HG03460 (cell line): ENCODE results near the gene RBM45.
"Not testable (repeated sequence)": the region's sequence is repeated elsewhere in the genome, so short reads cannot be mapped to it uniquely, and the experiment has no call there.

Experiments used
- ATAC-seq: cut with Tn5 transposase; IDR thresholded peaks from one replicate; pipeline ENCODE4 v1.9.1; 2021; ENCODE audit not compliant: unreplicated experiment

RBM45 gene

GRCh38 chr2:178112202-178113152 lies at the start of gene RBM45:
RBM45 (plus strand) TSS chr2:178112437; CDS start chr2:178112547, 110 bp downstream.
- ATAC-seq = peak; percentile 90

GRCh38 chr2:178066324-178066723 lies 45.9 kb upstream of the RBM45 start:
- no peak for ATAC-seq

DNA sequence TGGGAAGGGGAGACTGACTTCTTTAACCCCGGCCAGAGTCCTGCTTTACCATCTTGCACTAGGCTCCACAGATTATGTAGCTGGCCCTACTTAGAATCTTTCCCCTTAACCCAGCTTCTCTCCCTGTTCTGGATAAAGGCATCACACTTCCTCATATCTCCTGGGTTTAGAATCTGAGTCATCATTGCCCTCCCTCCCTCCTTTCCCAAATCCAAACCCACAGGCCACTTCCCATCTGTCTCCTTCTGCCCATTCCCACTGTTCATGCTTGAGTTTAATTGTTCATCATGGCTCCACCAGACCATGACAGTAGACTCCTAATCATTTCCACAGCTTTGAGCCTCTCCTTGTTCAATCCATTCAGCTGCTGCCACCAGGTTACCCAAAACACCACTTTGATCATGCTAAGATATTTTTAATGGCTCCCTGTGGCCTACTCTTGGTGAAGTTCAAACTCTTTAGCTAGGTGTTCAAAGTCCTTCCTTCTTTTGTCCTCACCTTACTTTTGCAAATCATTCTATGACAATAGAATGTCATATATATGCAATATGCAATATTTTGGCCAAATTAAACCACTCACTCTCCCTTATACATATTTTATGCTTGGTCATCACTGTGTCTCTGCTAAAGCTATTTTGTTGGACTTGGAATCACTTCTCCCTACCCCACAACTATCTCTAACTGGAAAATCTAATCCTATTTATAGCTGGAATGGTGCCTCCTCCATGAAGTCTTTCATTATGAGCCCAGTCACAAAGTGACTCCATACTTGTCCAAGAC lies 45.2 kb upstream of the RBM45 start:
- no peak for ATAC-seq

- ATAC-seq = no peak
Measured at GRCh38 chr2:178068823-178069454, 43.3 kb upstream of the RBM45 start.

DNA sequence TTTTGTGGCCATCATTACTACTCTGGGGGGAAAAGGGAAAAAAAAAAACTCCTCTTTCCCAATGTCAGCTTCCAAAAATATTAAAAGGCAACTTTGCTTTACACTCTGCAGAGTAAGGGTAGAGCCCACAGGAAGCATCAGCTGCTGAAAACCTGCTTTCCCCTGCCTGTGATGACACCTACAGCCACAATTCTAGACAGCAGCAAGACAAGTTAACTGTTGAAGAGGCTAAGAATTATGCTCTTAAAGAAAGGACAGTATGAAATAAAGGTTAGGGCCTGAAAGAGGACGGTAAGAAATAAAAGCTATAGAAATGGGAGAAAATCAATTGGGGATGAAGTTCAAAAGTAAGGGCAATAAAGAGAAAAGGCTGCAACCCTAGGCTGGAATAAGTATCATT lies 42.7 kb upstream of the RBM45 start:
- ATAC-seq = no peak

GRCh38 chr2:178070824-178071223 lies 41.4 kb upstream of the RBM45 start:
- ATAC-seq = no peak

GRCh38 chr2:178072000-178072382 lies 40.2 kb upstream of the RBM45 start:
- ATAC-seq = no peak

DNA sequence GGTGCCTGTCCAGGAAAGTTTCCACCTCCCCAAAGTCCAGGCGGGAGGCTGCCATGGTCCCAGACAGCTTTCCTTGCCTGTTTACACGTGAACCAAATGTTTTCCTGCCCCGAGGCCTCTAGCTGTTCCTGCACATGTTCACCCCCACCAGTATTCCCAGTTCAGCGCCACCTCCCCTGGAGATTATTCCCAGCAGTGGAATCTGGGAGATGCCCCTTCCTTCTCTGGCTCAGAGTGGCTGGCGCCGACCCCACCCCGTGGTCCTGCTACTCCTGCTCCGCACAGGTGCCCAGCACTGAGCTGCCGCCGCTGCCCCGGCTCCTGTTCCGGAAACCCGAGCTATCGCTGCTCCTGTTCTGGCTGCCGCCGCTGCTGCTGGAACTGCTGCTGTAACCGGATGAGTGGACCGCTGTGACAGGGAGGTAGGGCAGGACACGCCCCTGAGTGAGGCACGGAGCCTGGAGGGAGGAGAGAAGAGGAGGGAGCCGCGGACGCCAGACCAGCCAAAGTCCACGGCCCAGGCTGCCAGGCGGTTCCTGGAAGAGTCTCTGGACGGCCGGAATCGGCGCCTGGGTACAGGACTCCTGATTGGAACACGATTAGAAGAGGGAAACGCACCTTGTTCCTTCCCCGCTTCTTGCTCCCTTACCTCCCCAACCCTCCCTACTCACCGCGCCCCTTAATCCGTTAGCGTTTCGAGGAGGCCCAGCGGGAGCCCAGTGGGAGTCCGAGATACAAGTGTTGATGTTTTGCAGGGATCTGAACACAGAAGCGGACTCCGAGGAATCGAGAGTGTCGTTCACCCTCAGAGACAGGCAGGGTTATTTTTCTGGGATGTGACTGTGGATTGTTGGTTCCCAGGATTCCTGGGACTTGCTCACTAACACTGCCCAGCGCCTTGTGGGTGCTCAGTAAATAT lies 39.6 kb upstream of the RBM45 start, which contains the start of gene PDE11A:
Gene PDE11A (minus strand): TSS at position 395 of the 919 bp plus-strand sequence. CDS start 340 bp downstream, at position 55.
- no peak for ATAC-seq

- ATAC-seq = no peak
Measured at GRCh38 chr2:178074123-178075005, 37.9 kb upstream of the RBM45 start.

DNA sequence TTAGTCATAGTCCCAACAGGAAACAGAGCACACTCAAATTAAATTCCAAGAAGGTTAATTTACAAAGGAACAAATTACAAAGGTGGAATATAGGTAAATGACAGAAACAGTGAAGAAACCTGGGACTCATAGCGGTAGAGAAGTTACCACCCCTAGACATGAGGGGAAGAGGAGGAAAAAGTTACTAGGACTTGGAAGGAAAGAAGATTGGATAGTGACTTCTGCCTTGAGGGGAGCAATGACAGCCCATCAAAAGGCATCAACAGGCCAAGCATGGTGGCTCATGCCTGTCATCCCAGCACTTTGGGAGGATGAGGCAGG lies 37.3 kb upstream of the RBM45 start:
- ATAC-seq = no peak

DNA sequence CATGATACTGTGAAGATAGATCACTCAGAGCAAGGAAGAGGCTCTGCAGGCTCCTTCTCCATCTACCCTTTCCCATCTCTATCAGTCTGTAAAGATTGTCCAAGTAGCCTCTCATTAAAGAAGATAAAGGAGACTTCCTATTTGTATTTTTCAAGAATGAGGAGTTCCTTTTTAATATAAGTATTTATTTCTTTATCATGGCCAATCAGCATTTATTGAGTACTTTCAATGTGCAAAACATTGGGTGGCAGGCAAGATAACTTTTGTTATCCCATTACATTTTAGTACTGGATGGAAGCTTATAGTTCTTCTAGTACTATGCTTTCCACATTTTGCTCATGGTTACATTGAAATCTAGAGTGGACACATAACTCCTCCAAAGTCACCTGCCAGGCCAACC lies 36.1 kb upstream of the RBM45 start:
- no peak for ATAC-seq

DNA sequence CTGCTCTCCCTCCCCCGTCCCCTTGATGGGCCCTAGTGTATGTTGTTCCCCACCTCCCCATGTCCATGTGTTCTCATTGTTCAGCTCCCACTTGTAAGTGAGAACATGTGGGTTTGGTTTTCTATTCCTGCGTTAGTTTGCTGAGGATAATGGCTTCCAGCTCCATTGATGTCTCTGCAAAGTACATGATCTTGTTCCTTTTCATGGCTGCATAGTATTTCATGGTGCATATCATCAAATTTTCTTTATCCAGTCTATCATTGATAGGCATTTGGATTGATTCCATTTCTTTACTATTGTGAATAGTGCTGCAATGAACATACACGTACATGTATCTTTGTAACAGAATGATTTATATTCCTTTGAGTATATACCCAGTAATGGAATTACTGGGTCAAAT lies 33.0 kb upstream of the RBM45 start:
- ATAC-seq = not testable (repeated sequence)

- ATAC-seq = no peak
Measured at GRCh38 chr2:178082408-178083045, 29.7 kb upstream of the RBM45 start.

DNA sequence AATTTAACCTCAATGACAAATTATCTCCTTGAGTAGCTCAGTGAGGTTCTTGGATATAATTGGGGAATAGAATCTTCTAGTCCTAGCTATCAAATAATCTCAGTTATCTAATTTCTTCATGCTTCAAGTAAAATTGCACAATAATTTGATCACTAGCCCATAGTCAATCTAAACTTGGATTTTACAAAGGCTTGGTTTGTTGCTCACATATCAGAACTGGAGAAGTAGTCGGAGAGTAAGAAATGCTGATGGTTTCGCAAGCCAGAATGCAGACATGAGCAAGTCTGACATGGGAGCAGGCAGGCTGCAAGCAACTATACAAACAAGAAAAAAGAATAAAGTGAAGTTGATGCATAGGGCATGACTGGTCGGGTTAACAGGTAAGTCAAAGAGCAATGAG lies 28.0 kb upstream of the RBM45 start:
- ATAC-seq = no peak

- ATAC-seq = no peak
Measured at GRCh38 chr2:178088774-178089270, 23.4 kb upstream of the RBM45 start.

GRCh38 chr2:178093471-178093870 lies 18.8 kb upstream of the RBM45 start:
- ATAC-seq = no peak

DNA sequence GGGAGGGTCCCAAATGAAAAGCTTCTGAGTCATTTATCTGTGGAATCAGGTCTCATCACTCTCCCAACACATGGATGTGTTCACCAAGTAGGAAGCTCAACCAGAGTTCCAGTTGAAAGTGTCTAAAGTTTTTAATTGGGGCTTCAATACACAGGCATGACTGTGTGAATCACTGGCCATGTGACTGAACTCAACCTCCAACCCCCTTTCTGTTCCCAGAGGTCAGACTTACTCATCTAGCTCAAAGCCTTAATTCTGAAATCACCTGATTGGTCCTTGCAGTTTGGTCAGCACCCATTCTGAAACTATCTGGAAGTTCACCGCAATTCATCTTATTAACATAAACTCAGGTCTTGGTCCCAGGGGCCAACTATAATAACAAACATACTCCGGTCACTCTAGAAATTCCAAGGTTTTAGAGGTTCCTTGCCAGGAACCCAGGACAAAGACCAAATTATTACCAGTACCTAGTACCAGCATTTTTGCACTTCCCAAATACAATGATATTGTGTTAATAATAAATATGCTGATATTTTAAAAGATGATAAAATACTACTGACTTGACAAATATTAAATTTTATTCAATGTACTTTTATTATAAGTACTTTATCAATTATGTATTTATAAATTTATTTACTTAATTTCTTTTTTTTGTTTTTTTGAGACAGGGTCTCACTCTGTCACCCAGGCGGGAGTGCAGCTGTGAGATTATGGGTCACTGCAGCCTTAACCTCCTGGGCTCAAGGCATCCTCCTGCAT lies 10.7 kb upstream of the RBM45 start:
- no peak for ATAC-seq

DNA sequence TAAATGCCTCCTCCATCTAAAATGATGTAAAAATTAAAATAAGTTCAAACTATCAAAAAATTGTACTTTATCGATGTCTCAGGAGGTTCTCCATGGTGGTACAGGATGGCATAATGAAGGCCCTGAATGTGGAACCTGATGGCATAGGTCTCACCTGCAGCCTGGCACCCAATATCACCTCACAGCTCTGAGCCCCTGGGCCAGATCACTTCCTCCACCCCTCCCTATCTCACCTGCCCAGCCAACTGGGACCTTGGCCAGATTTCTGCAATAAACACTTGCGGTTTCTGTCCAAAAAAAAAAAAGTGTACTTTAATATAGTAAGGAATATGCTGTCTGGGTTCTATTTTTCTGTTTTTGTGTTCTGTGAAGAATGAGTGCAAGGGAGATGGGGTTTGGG lies 6.7 kb upstream of the RBM45 start:
- ATAC-seq = no peak
